GM19395 (cell line): Measurements from ENCODE around the gene SLC37A2.
A peak's percentile ranks its signal among the peaks of the same experiment; 100 is the strongest.
"Not testable (repeated sequence)": the region's sequence is repeated elsewhere in the genome, so short reads cannot be mapped to it uniquely, and the experiment has no call there.

Experiments
- ATAC-seq: cut with Tn5 transposase; IDR thresholded peaks from one replicate; pipeline ENCODE4 v1.9.1; 2021; ENCODE audit warnings: mild to moderate bottlenecking, moderate library complexity; ENCODE audit not compliant: unreplicated experiment

SLC37A2 gene

DNA sequence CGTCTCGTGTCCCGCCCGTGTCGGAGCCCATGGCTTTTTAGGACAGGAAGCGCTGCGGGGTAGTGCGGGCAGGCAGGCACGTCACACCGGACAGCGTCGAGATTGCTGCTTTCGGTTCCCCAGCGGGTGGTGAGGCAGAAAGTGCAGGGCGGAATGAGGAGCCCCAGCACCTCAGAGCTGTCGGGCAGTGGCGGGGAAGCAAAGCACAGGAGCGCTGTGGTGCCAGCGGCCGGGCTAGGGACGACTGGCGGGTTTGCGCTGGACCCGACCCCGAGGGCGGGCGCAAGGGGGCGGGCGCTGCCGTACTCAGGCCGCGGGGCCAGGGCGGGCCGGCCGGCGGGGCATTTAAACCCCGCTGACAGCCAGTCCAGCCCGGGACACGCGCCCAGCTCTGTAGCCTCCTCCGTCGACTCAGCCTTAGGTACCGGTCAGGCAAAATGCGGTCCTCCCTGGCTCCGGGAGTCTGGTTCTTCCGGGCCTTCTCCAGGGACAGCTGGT, at the start of gene SLC37A2:
Gene SLC37A2 (plus strand): TSS at position 375 of the 498 bp plus-strand sequence. CDS start 63 bp downstream, at position 438.
- peak; percentile 94 for ATAC-seq

- no peak for ATAC-seq
Measured at GRCh38 chr11:125016413-125016812, 46.7 kb upstream of the SLC37A2 start.

DNA sequence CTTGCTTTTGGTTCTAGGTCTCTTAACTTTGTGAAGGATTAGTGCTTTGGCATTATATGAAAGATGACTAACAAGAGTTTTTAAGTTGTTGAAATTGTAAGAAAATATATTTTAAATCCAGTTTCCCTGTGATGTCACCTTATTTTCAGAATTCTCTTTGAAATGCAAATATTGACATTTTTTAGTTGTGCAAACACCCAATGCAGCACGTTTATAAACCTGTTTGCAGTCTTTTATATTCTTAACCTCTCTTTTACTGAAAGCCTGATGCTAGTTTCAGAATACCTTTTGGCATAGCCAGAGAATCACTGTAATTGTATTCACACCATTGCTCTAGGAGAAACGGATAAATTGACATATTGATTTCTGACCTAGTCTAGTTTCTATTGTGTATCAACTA, 42.8 kb upstream of the SLC37A2 start:
- ATAC-seq, result no peak

DNA sequence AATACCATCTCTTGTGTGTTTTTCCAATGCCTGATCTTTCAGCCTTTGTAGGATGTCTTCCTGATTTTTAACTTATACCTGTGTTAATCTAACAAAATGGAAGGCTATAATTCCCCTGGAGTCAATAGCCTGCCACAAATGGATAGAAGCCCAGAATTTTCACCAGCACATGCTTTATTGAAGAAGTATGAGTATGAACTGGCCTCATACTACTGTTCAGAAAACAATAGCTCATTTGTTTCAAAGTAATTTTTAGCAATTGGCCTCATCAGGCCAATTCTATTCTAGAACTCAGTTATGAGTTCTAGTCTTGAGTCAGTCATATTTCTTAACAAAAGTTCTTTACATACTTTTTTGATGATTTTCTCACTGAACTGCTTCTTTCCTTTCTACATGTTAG, 40.6 kb upstream of the SLC37A2 start:
- no peak for ATAC-seq

- no peak for ATAC-seq
Measured at GRCh38 chr11:125025968-125026367, 37.1 kb upstream of the SLC37A2 start.

GRCh38 chr11:125029431-125029830, 33.7 kb upstream of the SLC37A2 start:
- ATAC-seq, result not testable (repeated sequence)

- no peak for ATAC-seq
Measured at GRCh38 chr11:125036933-125037332, 26.2 kb upstream of the SLC37A2 start.

DNA sequence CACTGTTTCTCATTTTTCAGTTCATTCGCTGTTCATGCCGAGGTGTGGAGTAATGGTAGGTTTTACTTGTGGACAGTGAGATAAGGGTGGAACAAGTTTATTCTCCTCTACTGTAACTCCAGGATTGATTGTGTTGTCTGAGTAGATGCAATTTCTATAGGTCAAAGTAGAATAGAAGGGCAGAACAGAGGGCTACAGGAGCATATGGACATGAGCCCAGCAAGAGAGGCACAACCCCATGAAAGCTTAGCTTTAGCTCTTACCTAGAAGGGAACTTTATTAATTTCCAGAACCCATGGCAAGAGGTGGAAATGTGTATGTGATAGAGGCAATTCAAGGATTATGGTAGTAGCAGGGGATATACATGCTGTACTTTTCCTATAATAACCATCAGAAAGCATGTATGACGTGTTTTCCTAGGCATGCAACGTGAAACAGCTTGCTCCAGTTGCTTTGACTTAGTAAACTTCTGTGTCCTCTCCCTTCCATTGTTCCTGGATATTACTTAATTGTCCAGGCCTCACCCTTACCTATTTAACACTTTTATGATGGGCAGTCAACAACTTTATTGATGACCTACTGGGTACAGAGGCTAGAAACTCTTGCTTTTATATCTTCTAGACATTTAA, 13.8 kb upstream of the SLC37A2 start:
- ATAC-seq, result no peak

DNA sequence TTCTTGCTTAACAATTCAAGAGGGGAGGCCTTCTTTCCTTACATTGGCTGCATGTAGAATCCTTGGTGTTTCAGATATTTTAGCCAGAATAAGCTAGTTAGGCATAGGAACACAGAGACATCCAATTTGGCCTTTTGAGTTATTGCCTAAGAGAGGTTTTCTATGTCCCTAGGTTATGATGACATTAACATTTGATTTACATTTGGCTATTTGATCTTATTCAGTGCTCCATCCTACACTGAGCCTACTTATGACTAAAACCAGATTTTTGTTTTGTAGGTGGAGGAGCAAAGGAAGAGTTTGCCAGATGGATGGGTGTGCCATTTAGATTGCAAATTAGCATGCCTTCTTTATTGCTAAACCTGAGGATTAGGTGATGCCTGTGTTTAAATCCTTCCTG, 11.1 kb upstream of the SLC37A2 start:
- ATAC-seq, result no peak

DNA sequence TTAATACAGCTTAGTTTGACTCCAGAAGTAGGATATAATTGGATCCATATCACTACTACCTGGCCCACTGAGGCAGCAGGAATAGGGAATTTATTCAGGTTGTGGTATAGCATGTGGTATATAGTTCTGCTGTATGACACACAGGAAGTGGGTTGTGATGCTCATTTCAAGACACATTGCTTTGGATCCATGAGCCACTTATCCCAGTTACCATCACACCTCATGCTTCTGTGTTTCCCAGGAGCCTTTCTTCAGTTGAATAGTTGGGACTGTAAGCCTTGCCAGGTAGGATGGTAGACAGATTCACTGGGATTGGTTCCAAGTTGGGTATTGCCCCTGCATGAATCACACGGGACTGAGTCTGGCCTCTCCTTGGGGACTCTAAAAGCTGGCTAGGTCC, 9.9 kb upstream of the SLC37A2 start:
- no peak for ATAC-seq

DNA sequence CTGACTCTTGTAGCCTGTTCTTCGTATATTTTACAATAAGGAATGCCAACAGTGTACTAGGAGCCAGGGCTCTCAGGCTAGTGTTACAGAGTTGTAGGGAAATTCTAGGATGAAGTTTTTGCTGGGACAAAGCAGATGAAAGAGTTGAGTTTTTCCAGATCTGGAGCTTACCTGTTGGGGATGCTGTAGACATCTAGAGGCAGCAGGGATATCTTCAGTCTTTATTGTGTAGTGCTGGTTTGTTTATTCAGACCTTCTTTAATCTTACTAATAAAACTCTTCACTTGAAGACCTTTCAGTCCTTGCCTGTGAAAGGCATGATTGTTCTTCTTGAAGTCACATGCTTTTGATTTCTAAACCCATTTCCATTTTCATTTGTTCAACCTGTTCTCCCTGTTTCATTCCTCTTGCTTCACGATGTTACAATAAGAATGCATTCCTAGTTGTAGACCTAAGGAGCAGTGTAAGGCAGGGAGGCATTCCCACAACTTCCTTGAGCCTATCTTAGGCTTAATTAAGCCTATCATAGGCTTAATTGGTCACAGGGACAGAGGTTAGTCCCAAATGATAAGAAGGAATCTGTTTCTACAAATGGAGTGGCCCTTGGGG, 7.9 kb upstream of the SLC37A2 start:
- no peak for ATAC-seq

DNA sequence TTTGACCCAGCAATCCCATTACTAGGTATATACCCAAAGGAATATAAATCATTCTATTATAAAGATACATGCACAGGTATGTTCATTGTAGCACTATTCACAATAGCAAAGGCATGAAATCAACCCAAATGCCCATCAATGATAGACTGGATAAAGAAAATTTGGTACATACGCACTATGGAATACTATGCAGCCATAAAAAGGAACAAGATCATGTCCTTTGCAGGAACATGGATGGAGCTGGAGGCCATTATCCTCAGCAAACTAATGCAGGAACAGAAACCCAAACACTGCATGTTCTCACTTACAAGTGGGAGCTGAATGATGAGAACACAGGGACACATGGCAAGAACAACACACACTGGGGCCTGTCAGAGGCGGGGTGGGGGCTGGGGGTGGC, 7.0 kb upstream of the SLC37A2 start:
- ATAC-seq, result not testable (repeated sequence)

- no peak for ATAC-seq
Measured at GRCh38 chr11:125056931-125057692, 6.0 kb upstream of the SLC37A2 start.

GRCh38 chr11:125057693-125058016, 5.5 kb upstream of the SLC37A2 start:
- no peak for ATAC-seq

- ATAC-seq, result no peak
Measured at GRCh38 chr11:125061281-125061680, 1.8 kb upstream of the SLC37A2 start.

GRCh38 chr11:125062218-125062930, 731 bp upstream of the SLC37A2 start:
- peak; percentile 9 for ATAC-seq

- ATAC-seq, result peak; percentile 31
Measured at GRCh38 chr11:125063429-125064043, 431 bp downstream of the SLC37A2 start.

DNA sequence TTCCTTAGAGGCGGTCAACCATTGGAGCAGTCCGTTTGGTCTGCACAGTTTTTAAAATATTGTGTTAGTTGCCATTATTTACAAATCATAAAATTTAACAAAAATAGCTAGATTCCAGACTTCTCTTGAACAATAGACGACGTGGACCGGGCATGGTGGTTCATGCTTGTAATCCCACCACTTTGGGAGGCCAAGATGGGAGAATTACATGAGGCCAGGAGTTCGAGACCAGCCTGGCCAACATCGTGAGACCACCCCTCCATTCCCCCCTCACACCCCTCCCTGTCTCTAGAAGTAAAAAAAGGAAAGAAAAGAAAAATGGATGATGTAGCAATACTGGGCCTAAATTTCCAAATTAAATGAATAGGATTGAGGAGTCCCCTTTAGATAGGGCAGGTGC, 965 bp downstream of the SLC37A2 start:
- ATAC-seq, result no peak

DNA sequence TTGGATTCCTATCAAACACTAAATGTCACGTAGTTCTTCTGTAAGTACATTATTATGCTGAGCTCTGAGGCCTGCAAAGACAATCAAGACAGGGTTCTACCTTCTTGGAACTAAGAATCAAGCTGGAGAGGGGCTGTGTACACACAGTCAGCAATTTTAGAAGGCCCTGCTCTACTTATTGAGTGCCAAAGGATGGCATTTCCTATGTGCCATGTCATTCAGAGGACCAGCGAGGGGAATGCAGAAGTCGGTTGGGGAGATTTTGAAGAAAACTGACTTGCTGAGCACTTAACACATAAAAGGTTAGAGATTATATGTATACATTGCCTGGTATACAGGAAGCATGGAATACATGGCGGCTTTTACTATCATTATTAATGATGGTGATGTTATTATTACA, 5.3 kb downstream of the SLC37A2 start:
- ATAC-seq, result no peak

DNA sequence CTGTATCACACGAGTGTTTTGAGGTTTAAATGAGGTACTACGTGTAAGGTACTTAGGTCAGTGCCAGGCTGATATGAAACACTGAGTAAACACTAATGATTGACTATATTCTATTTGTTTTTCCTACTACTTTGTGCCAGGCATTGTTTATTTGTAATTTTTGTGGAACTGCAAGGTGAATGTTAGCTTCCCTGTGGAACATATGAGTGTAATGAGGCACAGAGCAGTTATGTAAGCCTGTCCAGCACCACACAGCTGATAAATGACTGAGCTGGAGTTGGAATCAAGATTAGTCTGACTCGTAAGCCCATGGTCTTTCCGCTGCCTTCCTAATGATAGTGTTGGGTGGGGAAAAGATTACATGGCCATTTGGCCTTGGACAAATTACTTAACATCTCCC, 5.9 kb downstream of the SLC37A2 start:
- ATAC-seq, result no peak

DNA sequence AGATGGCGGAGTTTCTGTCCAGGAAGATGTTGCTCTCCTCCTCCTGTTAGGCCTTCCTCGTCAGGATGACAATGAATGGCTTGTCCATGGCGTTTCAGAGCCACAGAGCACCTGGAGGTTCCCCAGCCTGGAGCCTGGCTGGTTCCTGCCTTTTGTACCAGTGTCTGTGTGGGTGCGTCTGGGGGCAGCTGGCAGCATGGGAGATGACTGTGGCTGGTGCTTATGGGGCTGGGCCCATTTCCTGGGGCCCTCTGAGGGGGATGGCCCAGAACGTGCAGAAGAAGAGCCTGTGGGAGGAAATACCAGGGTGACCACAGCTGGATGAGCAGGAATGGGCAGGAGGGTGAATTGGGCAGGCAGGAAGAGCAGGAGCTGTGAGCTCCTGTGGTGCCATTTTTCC, 6.7 kb downstream of the SLC37A2 start:
- no peak for ATAC-seq
